Activated T-cell treated with anti-CD3 and anti-CD28 coated beads, Interleukin-2, amount 50 U/mL, for 24 hours (primary cell): ENCODE data around the gene NCKAP1.
"Not testable (repeated sequence)": the region's sequence is repeated elsewhere in the genome, so short reads cannot be mapped to it uniquely, and the experiment has no call there.

Experiments used
- DNase-seq: peaks from one replicate; pipeline ENCODE4 v3.0.0-alpha.2; 2020
- H3K27ac Mint-ChIP-seq: 2 replicates; pipeline ENCODE4 v1.8.0; 2020; ENCODE audit warnings: mild to moderate bottlenecking, mixed read lengths
- H3K27me3 Mint-ChIP-seq: 2 replicates; pipeline ENCODE4 v1.8.0; 2020; ENCODE audit warnings: mixed read lengths
- H3K36me3 Mint-ChIP-seq: 2 replicates; pipeline ENCODE4 v1.8.0; 2020; ENCODE audit warnings: low read depth, mixed read lengths
- H3K4me1 Mint-ChIP-seq: 2 replicates; pipeline ENCODE4 v1.8.0; 2020; ENCODE audit warnings: low read depth, mixed read lengths
- H3K4me3 Mint-ChIP-seq: 2 replicates; pipeline ENCODE4 v1.8.0; 2020; ENCODE audit warnings: mild to moderate bottlenecking, moderate library complexity, mixed read lengths
- H3K9me3 Mint-ChIP-seq: 2 replicates; pipeline ENCODE4 v1.8.0; 2020; ENCODE audit warnings: mixed read lengths

Gene NCKAP1

DNA sequence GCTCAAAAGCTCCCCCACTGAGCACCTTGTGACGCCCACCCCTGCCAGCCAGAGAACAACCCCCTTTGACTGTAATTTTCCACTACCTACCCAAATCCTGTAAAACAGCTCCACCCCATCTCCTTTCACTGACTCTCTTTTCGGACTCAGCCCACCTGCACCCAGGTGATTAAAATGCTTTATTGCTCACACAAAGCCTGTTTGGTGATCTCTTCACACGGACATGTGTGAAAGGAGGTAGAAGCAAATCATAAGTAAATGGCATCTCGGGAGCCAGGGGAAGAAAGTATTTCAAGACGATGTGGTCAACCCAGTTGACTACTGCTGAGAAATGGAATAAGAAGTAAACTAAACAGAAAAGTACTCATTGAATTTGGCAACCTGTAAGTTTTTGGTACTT is 11.2 kb upstream of the NCKAP1 start:
- no peak overlapping the region for H3K27ac Mint-ChIP-seq
- no peaks in the 10 kb centered on the region for H3K4me1 Mint-ChIP-seq
- no peak for DNase-seq
- peaks cover 50% of the 10 kb centered on the region for H3K27me3 Mint-ChIP-seq
- H3K4me3 Mint-ChIP-seq: no peak overlapping the region
- H3K36me3 Mint-ChIP-seq: no peaks in the 10 kb centered on the region
- no peaks in the 10 kb centered on the region for H3K9me3 Mint-ChIP-seq

DNA sequence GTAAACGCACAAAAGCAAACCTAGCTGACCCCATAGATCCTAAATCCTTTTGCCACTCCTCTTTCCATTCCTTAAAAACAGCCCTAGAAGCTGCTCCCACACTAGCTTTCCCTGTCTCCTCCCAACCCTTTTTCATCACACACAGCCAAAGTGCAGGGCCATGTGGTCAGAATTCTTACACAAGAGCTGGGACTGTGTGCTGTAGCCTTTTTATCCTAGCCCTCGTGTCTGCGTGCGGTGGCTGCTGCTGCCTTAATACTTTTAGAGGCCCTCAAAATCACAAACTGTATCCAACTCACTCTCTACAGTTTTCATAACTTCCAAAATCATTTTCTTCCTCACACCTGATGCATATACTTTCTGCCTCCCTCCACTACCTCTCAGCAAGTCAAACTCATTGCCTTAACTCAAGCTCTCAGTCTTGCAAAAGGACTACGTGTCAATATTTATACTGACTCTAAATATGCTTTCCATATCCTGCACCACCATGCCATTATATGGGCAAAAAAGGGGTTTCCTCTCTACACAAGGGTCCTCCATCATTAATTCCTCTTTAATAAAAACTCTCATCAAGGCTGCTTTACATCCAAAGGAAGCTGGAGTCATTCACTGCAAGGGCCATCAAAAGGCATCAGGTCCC is 9.3 kb upstream of the NCKAP1 start:
- H3K27ac Mint-ChIP-seq, H3K4me3 Mint-ChIP-seq, H3K9me3 Mint-ChIP-seq, DNase-seq, H3K4me1 Mint-ChIP-seq, H3K36me3 Mint-ChIP-seq: not testable (repeated sequence)
- peaks cover 47% of the 10 kb centered on the region for H3K27me3 Mint-ChIP-seq

DNA sequence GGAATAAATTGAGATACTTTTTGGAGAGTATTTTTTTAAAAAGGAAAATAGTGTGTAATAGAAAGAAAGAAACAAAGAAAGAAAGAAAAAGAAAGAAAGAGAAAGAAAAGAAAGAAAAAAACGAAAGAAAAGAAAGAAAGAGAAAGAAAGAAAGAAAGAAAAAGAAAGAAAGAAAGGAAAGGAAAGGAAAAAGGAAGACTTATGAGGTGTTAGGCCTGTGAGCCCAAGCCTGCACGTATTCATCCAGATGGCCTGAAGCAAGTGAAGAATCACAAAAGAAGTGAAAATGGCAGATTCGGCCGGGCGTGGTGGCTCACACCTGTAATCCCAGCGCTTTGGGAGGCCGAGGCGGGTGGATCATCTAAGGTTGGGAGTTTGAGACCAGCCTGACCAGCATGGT is 5.3 kb upstream of the NCKAP1 start:
- H3K27me3 Mint-ChIP-seq: peaks cover 65% of the 10 kb centered on the region

GRCh38 chr2:183040604-183041003 is 2.3 kb upstream of the NCKAP1 start:
- Mint-ChIP-seq H3K27ac (no peak overlapping the region), H3K9me3 (no peaks in the 10 kb centered on the region)

More for the DNA sequence above, 5.3 kb upstream of the NCKAP1 start:
- H3K27ac Mint-ChIP-seq, H3K4me1 Mint-ChIP-seq, H3K4me3 Mint-ChIP-seq, DNase-seq, H3K9me3 Mint-ChIP-seq, H3K36me3 Mint-ChIP-seq: not testable (repeated sequence)

GRCh38 chr2:183037553-183038340 is 510 bp downstream of the NCKAP1 start:
- H3K36me3 Mint-ChIP-seq: no peaks in the 10 kb centered on the region
- peaks cover 70% of the 10 kb centered on the region for H3K27me3 Mint-ChIP-seq
- DNase-seq: no peak
- H3K4me3 Mint-ChIP-seq: peak overlapping the region; percentile 79
- H3K9me3 Mint-ChIP-seq: no peaks in the 10 kb centered on the region
- peak overlapping the region; percentile 16 for H3K27ac Mint-ChIP-seq
- peaks cover 34% of the 10 kb centered on the region for H3K4me1 Mint-ChIP-seq

More at GRCh38 chr2:183040604-183041003, 2.3 kb upstream of the NCKAP1 start:
- Mint-ChIP-seq H3K4me3 (no peak overlapping the region), H3K36me3 (no peaks in the 10 kb centered on the region), H3K27me3 (peaks cover 69% of the 10 kb centered on the region), H3K4me1 (peaks cover 23% of the 10 kb centered on the region)
- no peak for DNase-seq

DNA sequence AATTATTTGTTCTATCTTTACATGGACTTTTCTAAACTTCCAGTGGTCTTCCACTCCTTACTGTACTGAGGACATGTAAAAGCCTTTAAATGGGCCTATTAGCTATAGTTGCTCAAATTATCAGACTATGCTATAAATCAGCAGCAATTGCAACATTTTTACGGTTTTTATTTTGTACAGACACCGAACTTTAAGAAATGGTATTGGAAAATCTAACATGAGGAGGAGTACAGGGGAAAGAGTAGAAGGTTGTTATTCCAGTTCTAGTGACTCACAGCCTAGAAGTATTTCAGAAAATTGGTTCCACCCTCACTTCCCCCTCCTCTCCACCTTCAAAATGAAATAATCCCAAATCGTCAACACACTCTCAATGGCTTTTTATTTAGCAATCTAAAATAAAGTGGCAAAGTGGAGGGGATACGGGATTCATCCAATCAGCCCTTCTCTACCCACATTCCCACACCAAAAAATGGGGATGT is 1.1 kb downstream of the NCKAP1 start:
- no peak for DNase-seq
- H3K36me3 Mint-ChIP-seq: no peaks in the 10 kb centered on the region
- H3K27me3 Mint-ChIP-seq: peaks cover 68% of the 10 kb centered on the region
- peak overlapping the region; percentile 16 for H3K27ac Mint-ChIP-seq
- peaks cover 34% of the 10 kb centered on the region for H3K4me1 Mint-ChIP-seq
- no peaks in the 10 kb centered on the region for H3K9me3 Mint-ChIP-seq
- peak overlapping the region; percentile 79 for H3K4me3 Mint-ChIP-seq

- no peak overlapping the region for H3K27ac Mint-ChIP-seq
- H3K27me3 Mint-ChIP-seq: peaks cover 64% of the 10 kb centered on the region
- DNase-seq: no peak
- no peaks in the 10 kb centered on the region for H3K36me3 Mint-ChIP-seq
- H3K9me3 Mint-ChIP-seq: no peaks in the 10 kb centered on the region
- peak overlapping the region; percentile 79 for H3K4me3 Mint-ChIP-seq
- H3K4me1 Mint-ChIP-seq: peaks cover 34% of the 10 kb centered on the region
These were observed 2.1 kb downstream of the NCKAP1 start for GRCh38 chr2:183035954-183036669.

DNA sequence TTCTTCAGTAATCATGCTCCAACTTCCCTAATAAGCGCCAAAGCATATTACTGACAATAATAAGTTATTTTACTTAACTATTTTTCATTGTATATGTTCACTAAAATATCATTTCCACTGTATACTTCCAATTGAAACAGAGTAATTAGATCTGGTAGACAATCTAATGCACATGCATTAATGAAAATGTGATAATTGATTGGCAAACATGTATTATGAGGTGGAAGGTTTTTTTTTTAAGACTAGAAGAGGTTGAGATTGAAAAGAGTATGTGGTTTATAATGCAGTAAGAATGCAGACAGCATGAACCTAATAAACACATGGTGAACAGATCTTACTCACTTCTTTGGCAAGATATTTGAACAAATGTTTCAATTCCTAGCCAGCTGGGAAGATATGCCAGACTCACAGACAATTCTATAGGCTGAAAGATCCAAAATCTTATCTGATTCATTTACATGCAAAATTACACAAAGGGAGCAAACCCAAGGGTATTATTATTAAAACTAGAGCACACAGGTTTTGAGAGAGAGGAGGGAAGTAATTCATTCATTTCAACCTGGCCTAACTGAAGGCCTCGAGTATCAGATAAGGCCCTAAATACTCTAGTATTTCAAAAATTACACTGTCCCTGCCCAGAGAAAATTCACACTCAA is 2.8 kb downstream of the NCKAP1 start:
- no peaks in the 10 kb centered on the region for H3K36me3 Mint-ChIP-seq
- no peaks in the 10 kb centered on the region for H3K9me3 Mint-ChIP-seq
- no peak overlapping the region for H3K27ac Mint-ChIP-seq
- H3K4me1 Mint-ChIP-seq: peaks cover 34% of the 10 kb centered on the region
- DNase-seq: no peak
- peaks cover 64% of the 10 kb centered on the region for H3K27me3 Mint-ChIP-seq
- H3K4me3 Mint-ChIP-seq: no peak overlapping the region

GRCh38 chr2:183034806-183035205 is 3.5 kb downstream of the NCKAP1 start:
- H3K4me1 Mint-ChIP-seq: peaks cover 34% of the 10 kb centered on the region
- peaks cover 64% of the 10 kb centered on the region for H3K27me3 Mint-ChIP-seq
- no peaks in the 10 kb centered on the region for H3K36me3 Mint-ChIP-seq
- H3K9me3 Mint-ChIP-seq: no peaks in the 10 kb centered on the region
- DNase-seq: no peak
- H3K27ac Mint-ChIP-seq: no peak overlapping the region
- no peak overlapping the region for H3K4me3 Mint-ChIP-seq

- Mint-ChIP-seq H3K36me3 (no peaks in the 10 kb centered on the region), H3K27ac (no peak overlapping the region), H3K27me3 (peaks cover 66% of the 10 kb centered on the region), H3K4me3 (no peak overlapping the region), H3K4me1 (peaks cover 32% of the 10 kb centered on the region), H3K9me3 (no peaks in the 10 kb centered on the region)
- DNase-seq: no peak
These were observed 4.3 kb downstream of the NCKAP1 start for GRCh38 chr2:183033951-183034350.

DNA sequence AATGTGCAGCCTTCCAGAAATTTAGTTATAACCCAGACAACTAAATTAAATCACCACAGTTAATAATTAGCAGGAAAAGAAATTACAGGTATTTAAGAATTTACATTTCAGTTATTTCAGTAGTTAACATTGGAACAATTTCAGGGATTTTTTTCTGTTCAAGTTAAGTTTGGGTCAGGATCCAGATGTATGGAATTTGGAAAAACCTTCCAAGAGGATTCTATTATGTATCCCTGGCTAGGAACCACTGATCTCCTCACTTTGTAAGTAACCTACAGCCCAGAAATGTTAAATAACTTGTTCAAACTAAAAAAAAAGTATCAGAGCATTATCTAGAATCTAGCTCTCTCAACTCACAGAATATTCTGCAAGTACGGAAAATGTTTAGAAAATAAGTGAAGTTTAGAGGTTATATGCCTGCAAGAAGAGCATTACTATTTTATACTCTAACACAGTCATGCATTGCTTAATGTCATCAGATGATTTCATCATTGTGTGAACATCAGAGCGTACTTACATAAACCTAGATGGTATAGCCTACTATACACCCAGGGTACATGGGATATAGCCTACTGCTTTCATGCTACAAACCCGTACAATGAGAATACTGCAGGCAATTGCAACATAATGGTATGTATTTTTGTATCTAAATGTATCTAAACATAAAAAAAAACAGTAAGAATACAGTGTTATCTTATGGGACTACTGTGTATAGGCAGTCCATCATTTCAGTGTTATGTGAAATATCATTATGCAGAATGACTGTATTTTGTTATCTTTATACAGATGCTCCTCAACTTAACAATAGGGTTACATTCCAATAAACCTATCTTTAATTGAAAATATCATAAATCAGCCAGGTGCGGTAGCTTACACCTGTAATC is 6.1 kb downstream of the NCKAP1 start:
- peaks cover 25% of the 10 kb centered on the region for H3K4me1 Mint-ChIP-seq
- peaks cover 63% of the 10 kb centered on the region for H3K27me3 Mint-ChIP-seq
- no peak overlapping the region for H3K4me3 Mint-ChIP-seq

GRCh38 chr2:183029219-183029618 is 9.0 kb downstream of the NCKAP1 start:
- Mint-ChIP-seq H3K4me1 (peaks cover 5% of the 10 kb centered on the region), H3K27me3 (peaks cover 44% of the 10 kb centered on the region), H3K9me3 (no peaks in the 10 kb centered on the region), H3K36me3 (no peaks in the 10 kb centered on the region), H3K4me3 (no peak overlapping the region), H3K27ac (no peak overlapping the region)
- DNase-seq: no peak

More for the DNA sequence above, 6.1 kb downstream of the NCKAP1 start:
- Mint-ChIP-seq H3K9me3 (no peaks in the 10 kb centered on the region), H3K36me3 (no peaks in the 10 kb centered on the region), H3K27ac (no peak overlapping the region)
- DNase-seq: no peak

DNA sequence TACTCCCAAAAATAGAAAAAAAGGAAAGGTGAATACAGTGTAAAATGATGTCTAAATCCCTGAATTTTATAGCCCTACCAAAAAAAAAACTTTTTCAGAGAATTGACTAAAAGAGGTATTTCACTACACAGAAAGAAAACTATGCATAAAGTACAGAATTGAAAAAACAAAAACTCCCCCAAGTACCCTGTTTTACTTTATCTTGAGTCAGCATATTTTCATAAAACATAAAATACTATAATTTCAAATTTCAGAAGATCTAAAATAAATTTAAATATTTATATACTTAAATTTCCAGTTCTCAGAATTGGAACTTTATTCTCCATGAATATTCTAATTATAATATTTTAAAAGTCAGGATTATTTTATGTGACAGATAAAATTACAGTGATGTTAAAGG is 10.1 kb downstream of the NCKAP1 start:
- peaks cover 34% of the 10 kb centered on the region for H3K27me3 Mint-ChIP-seq
- DNase-seq: no peak
- H3K36me3 Mint-ChIP-seq: peaks cover 4% of the 10 kb centered on the region
- no peak overlapping the region for H3K27ac Mint-ChIP-seq
- no peak overlapping the region for H3K4me3 Mint-ChIP-seq
- H3K4me1 Mint-ChIP-seq: peaks cover 3% of the 10 kb centered on the region
- H3K9me3 Mint-ChIP-seq: no peaks in the 10 kb centered on the region
